Superior temporal gyrus (tissue), 1 donor: ENCODE measurements around the gene NEUROG1.

Experiments
- DNase-seq: peaks from one replicate; pipeline ENCODE4 v3.0.0-alpha.2; 2016; ENCODE audit errors: extremely low spot score

Gene NEUROG1

GRCh38 chr5:135493406-135494180 lies 42.2 kb downstream of the NEUROG1 start:
- DNase-seq = no peak

GRCh38 chr5:135492319-135492626 lies 43.5 kb downstream of the NEUROG1 start:
- DNase-seq = no peak

GRCh38 chr5:135491552-135492318 lies 44.0 kb downstream of the NEUROG1 start:
- no peak for DNase-seq

- DNase-seq = no peak
Observed at GRCh38 chr5:135491038-135491551, 44.7 kb downstream of the NEUROG1 start.

- no peak for DNase-seq
Observed at GRCh38 chr5:135490245-135491037, 45.3 kb downstream of the NEUROG1 start.

- DNase-seq = no peak
Observed at GRCh38 chr5:135489466-135490244, 46.1 kb downstream of the NEUROG1 start.

GRCh38 chr5:135488727-135489465 lies 46.9 kb downstream of the NEUROG1 start:
- peak; percentile 20 for DNase-seq

- no peak for DNase-seq
Observed at GRCh38 chr5:135487839-135488514, 47.8 kb downstream of the NEUROG1 start.

GRCh38 chr5:135487037-135487395 lies 48.7 kb downstream of the NEUROG1 start:
- no peak for DNase-seq

- no peak for DNase-seq
Observed at GRCh38 chr5:135486131-135487036, 49.4 kb downstream of the NEUROG1 start.

GRCh38 chr5:135484674-135485086 lies 51.1 kb downstream of the NEUROG1 start:
- no peak for DNase-seq
